Endodermal cell (in vitro differentiated cells): ENCODE data around the gene TGDS. TPM values are rescaled to one million over a fixed set of nuclear protein-coding genes. Genes with fewer than 3 reads are reported as not detected.

Source experiments
- DNase-seq: peaks from one replicate; pipeline ENCODE4 v3.0.0-alpha.2; 2017
- H3K27ac ChIP-seq: 2 replicates; pipeline ENCODE4 v1.5.1; 2013; ENCODE audit warnings: mild to moderate bottlenecking, low read depth, low read length, moderate library complexity
- H3K27me3 ChIP-seq: 2 replicates; pipeline ENCODE4 v1.6.1; 2013; ENCODE audit warnings: mild to moderate bottlenecking, low read length, moderate library complexity; ENCODE audit not compliant: insufficient read depth, control insufficient read depth, poor library complexity, severe bottlenecking
- H3K36me3 ChIP-seq: 2 replicates; pipeline ENCODE4 v1.7.0; 2013; ENCODE audit warnings: mild to moderate bottlenecking, low read length, moderate library complexity; ENCODE audit not compliant: control insufficient read depth, insufficient read depth
- H3K4me1 ChIP-seq: one replicate; pipeline ENCODE4 v1.7.0; 2013; ENCODE audit warnings: low read length; ENCODE audit not compliant: control insufficient read depth, insufficient read depth
- H3K4me3 ChIP-seq: 2 replicates; pipeline ENCODE4 v1.5.1; 2013; ENCODE audit warnings: mild to moderate bottlenecking, low read length, moderate library complexity
- H3K9ac ChIP-seq: 2 replicates; pipeline ENCODE4 v1.6.1; 2013; ENCODE audit warnings: mild to moderate bottlenecking, low read length, moderate library complexity; ENCODE audit not compliant: poor library complexity, severe bottlenecking; ENCODE audit errors: extremely low read depth
- H3K9me3 ChIP-seq: 2 replicates; pipeline ENCODE4 v1.6.1; 2013; ENCODE audit warnings: mild to moderate bottlenecking, low read length, moderate library complexity; ENCODE audit not compliant: control insufficient read depth
- H3K27ac Mint-ChIP-seq: 2 replicates; pipeline ENCODE4 v1.8.0; 2020; ENCODE audit warnings: mixed read lengths
- H3K27me3 Mint-ChIP-seq: 2 replicates; pipeline ENCODE4 v1.8.0; 2021; ENCODE audit warnings: mild to moderate bottlenecking, mixed read lengths; ENCODE audit not compliant: insufficient read depth
- H3K36me3 Mint-ChIP-seq: 2 replicates; pipeline ENCODE4 v1.8.0; 2020; ENCODE audit warnings: low read depth, mixed read lengths
- H3K4me1 Mint-ChIP-seq: 2 replicates; pipeline ENCODE4 v1.8.0; 2020; ENCODE audit warnings: mixed read lengths
- H3K4me3 Mint-ChIP-seq: 2 replicates; pipeline ENCODE4 v1.8.0; 2020; ENCODE audit warnings: mild to moderate bottlenecking, moderate library complexity, mixed read lengths
- H3K9me3 Mint-ChIP-seq: 2 replicates; pipeline ENCODE4 v1.8.0; 2020; ENCODE audit warnings: mild to moderate bottlenecking, mixed read lengths
- CTCF ChIP-seq: fragments of 200-600 bp; sonication (generic); conservative IDR thresholded peaks from 2 replicates; pipeline ENCODE4 v1.5.0; 2021; ENCODE audit warnings: antibody characterized with exemption, mild to moderate bottlenecking
- WGBS, 2 experiments: methylation state at CpG; one replicate each; pipeline versions ENCODE4 v1.1.5 to v1.1.7; 2013; ENCODE audit warnings: missing lambda C conversion rate in 2 of 2, mixed read lengths in 1 of 2; ENCODE audit not compliant: insufficient coverage in 1 of 2, insufficient read length in 1 of 2; 5-methylcytosine and 5-hydroxymethylcytosine counted together
- total RNA-seq, 2 donors: library from RNA; stranded (reverse); fragmentation: NEBNext Ultra II Directional in 1 of 2; extraction: Animal tissue kit (Norgen Biotek cat#: 25700) in 1 of 2; gene quantifications; 2 replicates in 1 of 2; 3 replicates in 1 of 2; pipeline ENCODE4 v1.2.1, GENCODE V29; 2021

TGDS gene
- total RNA-seq, 2 donors from 2014 or later = 11.3 to 14.1 TPM

GRCh38 chr13:94590744-94591143, 5.2 kb downstream of the TGDS start:
- no peak overlapping the region for H3K9ac ChIP-seq
- peaks cover 48% of the 10 kb centered on the region for H3K36me3 ChIP-seq
- H3K27ac ChIP-seq = no peak overlapping the region
- no peak for DNase-seq
- no peak for TF ChIP-seq CTCF
- no peak overlapping the region for H3K4me3 ChIP-seq
- no peaks in the 10 kb centered on the region for H3K4me1 ChIP-seq
- Mint-ChIP-seq H3K27ac (no peak overlapping the region), H3K27me3 (no peaks in the 10 kb centered on the region), H3K4me1 (peaks cover 11% of the 10 kb centered on the region), H3K36me3 (peaks cover 42% of the 10 kb centered on the region), H3K9me3 (no peaks in the 10 kb centered on the region), H3K4me3 (no peak overlapping the region)
- no peaks in the 10 kb centered on the region for H3K27me3 ChIP-seq
- H3K9me3 ChIP-seq = no peaks in the 10 kb centered on the region
- WGBS, 2 experiments = 95 to 100% methylated on average over 3 of the region's 3 CpGs

- Histone ChIP-seq H3K9me3 (peaks cover 16% of the 10 kb centered on the region), H3K4me3 (no peak overlapping the region), H3K9ac (no peak overlapping the region), H3K4me1 (no peaks in the 10 kb centered on the region), H3K27ac (no peak overlapping the region), H3K27me3 (no peaks in the 10 kb centered on the region), H3K36me3 (peaks cover 68% of the 10 kb centered on the region)
- Mint-ChIP-seq H3K27ac (no peak overlapping the region), H3K9me3 (peaks cover 9% of the 10 kb centered on the region), H3K27me3 (no peaks in the 10 kb centered on the region), H3K4me1 (no peaks in the 10 kb centered on the region), H3K4me3 (no peak overlapping the region), H3K36me3 (peaks cover 55% of the 10 kb centered on the region)
- no peak for DNase-seq
- 96 to 97% methylated on average over 4 of the region's 4 CpGs for WGBS, 2 experiments
- no peak for TF ChIP-seq CTCF
Measured at GRCh38 chr13:94588541-94588940, 7.4 kb downstream of the TGDS start.

GRCh38 chr13:94586371-94586770, 9.6 kb downstream of the TGDS start:
- no peak for DNase-seq
- 96 to 100% methylated on average over 5 to 7 of the region's 7 CpGs for WGBS, 2 experiments
- no peak for TF ChIP-seq CTCF
- Mint-ChIP-seq H3K4me1 (no peaks in the 10 kb centered on the region), H3K4me3 (no peak overlapping the region), H3K36me3 (peaks cover 63% of the 10 kb centered on the region), H3K9me3 (peaks cover 9% of the 10 kb centered on the region), H3K27ac (no peak overlapping the region), H3K27me3 (no peaks in the 10 kb centered on the region)
- Histone ChIP-seq H3K4me1 (no peaks in the 10 kb centered on the region), H3K9me3 (peaks cover 24% of the 10 kb centered on the region), H3K4me3 (no peak overlapping the region), H3K27ac (no peak overlapping the region), H3K36me3 (peaks cover 71% of the 10 kb centered on the region), H3K9ac (no peak overlapping the region), H3K27me3 (no peaks in the 10 kb centered on the region)
